AG09309 (cell line): ENCODE results near the gene OR6N1.

Experiments used
- DNase-seq: peaks from one replicate; pipeline ENCODE4 v3.0.0-alpha.2; 2010; ENCODE audit warnings: low read depth
- H3K4me3 ChIP-seq: 2 replicates; pipeline ENCODE4 v1.5.1; 2011; ENCODE audit warnings: mild to moderate bottlenecking, low read depth, low read length, moderate library complexity; ENCODE audit not compliant: control insufficient read depth
- CTCF ChIP-seq: IDR thresholded peaks from 2 replicates; pipeline ENCODE4 v1.5.1; 2011; ENCODE audit warnings: mild to moderate bottlenecking, low read depth, low read length, inconsistent platforms; ENCODE audit not compliant: insufficient read depth, control insufficient read depth; ENCODE audit errors: missing control alignments

Gene OR6N1

DNA sequence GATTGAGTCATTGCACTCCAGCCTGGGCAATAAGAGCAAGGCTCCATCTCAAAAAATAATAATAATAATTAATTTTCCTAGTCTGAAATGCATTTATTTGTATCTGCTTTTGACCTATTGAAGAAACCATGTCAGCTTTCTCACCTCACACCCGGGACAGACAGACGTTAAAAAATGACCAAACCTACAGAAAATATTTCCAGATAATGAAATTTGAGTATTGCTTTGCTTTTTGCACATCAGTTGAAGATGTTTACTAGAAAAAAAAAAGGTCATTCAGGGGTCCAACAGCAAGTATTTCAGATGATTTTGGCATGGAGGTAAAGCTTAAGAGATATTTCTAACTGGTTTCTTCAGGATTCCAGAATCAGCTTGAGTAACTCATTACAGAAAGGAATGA, 17.6 kb downstream of the OR6N1 start, which contains the start of gene OR6K6:
Gene OR6K6, plus strand, starts transcription at position 301 of the 400 bp plus-strand sequence. CDS start 168 bp downstream, outside the sequence.
- no peak for TF ChIP-seq CTCF
- no peak for DNase-seq
- H3K4me3 ChIP-seq = no peak within 1 kb of the TSS

GRCh38 chr1:158752155-158752712, 19.8 kb downstream of the OR6N1 start:
- DNase-seq = no peak
- no peak for TF ChIP-seq CTCF
- no peak overlapping the region for H3K4me3 ChIP-seq

- no peak overlapping the region for H3K4me3 ChIP-seq
- TF ChIP-seq CTCF = no peak
Observed at GRCh38 chr1:158735848-158736247, 36.1 kb downstream of the OR6N1 start.

GRCh38 chr1:158732524-158732923, 39.5 kb downstream of the OR6N1 start:
- no peak for DNase-seq
- no peak overlapping the region for H3K4me3 ChIP-seq
- TF ChIP-seq CTCF = no peak

More at GRCh38 chr1:158735848-158736247, 36.1 kb downstream of the OR6N1 start:
- DNase-seq = no peak

- TF ChIP-seq CTCF = no peak
- DNase-seq = no peak
- no peak overlapping the region for H3K4me3 ChIP-seq
Observed at GRCh38 chr1:158731707-158732106, 40.3 kb downstream of the OR6N1 start.

- no peak overlapping the region for H3K4me3 ChIP-seq
- no peak for DNase-seq
- no peak for TF ChIP-seq CTCF
Observed at GRCh38 chr1:158730453-158730852, 41.5 kb downstream of the OR6N1 start.
